ENCODE data around the gene KLHL7. TPM values are rescaled to one million over a fixed set of nuclear protein-coding genes. Genes with fewer than 3 reads are reported as not detected.

The KLHL7 gene
- total and polyA plus RNA-seq, 9 of the 15 experiments (the other 6 are each of a cell fraction or from before 2014, with no cell fraction given) = 4.2 to 63.1 (median 32.3) TPM

DNA sequence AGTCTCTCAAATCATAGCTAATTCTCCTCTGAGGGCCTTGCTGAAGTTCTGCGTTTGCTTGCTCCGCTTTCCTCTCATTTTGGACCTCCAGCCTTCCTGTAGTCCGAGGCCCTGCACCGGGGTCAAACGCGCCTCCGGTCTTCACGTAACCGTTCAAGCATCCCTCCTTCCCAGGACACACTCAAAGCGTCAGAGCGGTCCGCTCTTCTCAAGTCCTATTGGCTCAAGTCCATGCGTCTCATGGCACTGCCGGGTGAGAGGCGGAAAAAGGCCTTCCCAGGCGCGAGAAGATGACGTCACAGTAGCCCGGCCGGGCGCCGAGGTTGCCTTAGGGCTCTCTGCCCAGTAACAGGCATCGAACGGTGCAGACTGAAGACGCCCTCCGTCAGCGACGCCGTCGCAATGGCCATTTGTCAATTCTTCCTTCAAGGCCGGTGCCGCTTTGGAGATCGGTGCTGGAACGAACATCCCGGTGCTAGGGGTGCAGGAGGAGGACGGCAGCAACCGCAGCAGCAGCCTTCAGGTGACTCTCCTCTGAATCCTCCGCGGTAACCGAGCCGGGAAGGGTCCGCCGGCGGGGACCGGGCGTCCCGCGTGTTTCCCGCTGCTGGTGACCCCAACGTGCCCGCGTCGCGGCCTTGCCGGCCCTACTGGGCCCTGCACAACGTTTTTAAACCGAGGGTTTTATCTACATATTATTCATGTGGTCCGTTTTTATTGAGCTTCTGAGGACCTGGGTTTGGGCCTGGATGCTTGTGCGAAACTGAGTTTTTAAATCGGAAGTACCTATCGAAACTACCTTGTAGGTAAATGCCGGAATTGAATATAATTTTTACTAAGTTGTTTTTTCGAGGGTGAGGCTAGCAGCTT is 76.3 kb downstream of the KLHL7 start, which contains the start of gene NUP42 (continued):
- TF ChIP-seq HSF4 (CRISPR knock-in tag; IDR thresholded peaks at IDR 0.05; ENCODE audit: borderline replicate concordance) (no peak), ETV1 (tag; conservative IDR thresholded peaks at IDR 0.05; ENCODE audit: low read depth) (peak; percentile 77), ZNF77 (CRISPR knock-in tag; IDR thresholded peaks at IDR 0.05) (no peak), FOXJ3 (CRISPR knock-in tag; IDR thresholded peaks at IDR 0.05) (no peak), ZNF324 (CRISPR knock-in tag; IDR thresholded peaks at IDR 0.05) (no peak), XRCC4 (IDR thresholded peaks at IDR 0.05; ENCODE audit: extremely low read depth, insufficient read depth, insufficient read length) (no peak), ATF1 (CRISPR knock-in tag; IDR thresholded peaks at IDR 0.05) (peak; percentile 93), ATF1 (tag; IDR thresholded peaks at IDR 0.05) (peak; percentile 100), SIX5 (IDR thresholded peaks at IDR 0.05; ENCODE audit: borderline replicate concordance in 1 of 2, insufficient read depth in 1 of 2, low read depth in 1 of 2, low read length in 2 of 2) (no peak; a peak in 1 of 4 replicates), ZKSCAN8 (CRISPR knock-in tag; IDR thresholded peaks at IDR 0.05) (0 out of 2 replicates have a peak, but pooled peaks have one; percentile 25)
- TF ChIP-seq, protein P1, sequence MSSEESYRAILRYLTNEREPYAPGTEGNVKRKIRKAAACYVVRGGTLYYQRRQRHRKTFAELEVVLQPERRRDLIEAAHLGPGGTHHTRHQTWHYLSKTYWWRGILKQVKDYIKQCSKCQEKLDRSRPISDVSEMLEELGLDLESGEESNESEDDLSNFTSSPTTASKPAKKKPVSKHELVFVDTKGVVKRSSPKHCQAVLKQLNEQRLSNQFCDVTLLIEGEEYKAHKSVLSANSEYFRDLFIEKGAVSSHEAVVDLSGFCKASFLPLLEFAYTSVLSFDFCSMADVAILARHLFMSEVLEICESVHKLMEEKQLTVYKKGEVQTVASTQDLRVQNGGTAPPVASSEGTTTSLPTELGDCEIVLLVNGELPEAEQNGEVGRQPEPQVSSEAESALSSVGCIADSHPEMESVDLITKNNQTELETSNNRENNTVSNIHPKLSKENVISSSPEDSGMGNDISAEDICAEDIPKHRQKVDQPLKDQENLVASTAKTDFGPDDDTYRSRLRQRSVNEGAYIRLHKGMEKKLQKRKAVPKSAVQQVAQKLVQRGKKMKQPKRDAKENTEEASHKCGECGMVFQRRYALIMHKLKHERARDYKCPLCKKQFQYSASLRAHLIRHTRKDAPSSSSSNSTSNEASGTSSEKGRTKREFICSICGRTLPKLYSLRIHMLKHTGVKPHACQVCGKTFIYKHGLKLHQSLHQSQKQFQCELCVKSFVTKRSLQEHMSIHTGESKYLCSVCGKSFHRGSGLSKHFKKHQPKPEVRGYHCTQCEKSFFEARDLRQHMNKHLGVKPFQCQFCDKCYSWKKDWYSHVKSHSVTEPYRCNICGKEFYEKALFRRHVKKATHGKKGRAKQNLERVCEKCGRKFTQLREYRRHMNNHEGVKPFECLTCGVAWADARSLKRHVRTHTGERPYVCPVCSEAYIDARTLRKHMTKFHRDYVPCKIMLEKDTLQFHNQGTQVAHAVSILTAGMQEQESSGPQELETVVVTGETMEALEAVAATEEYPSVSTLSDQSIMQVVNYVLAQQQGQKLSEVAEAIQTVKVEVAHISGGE (CRISPR knock-in tag; IDR thresholded peaks at IDR 0.05) = peak in 1 of 3 experiments; percentile 56; a peak in 2 of 6 replicates
- TF ChIP-seq, protein P2, sequence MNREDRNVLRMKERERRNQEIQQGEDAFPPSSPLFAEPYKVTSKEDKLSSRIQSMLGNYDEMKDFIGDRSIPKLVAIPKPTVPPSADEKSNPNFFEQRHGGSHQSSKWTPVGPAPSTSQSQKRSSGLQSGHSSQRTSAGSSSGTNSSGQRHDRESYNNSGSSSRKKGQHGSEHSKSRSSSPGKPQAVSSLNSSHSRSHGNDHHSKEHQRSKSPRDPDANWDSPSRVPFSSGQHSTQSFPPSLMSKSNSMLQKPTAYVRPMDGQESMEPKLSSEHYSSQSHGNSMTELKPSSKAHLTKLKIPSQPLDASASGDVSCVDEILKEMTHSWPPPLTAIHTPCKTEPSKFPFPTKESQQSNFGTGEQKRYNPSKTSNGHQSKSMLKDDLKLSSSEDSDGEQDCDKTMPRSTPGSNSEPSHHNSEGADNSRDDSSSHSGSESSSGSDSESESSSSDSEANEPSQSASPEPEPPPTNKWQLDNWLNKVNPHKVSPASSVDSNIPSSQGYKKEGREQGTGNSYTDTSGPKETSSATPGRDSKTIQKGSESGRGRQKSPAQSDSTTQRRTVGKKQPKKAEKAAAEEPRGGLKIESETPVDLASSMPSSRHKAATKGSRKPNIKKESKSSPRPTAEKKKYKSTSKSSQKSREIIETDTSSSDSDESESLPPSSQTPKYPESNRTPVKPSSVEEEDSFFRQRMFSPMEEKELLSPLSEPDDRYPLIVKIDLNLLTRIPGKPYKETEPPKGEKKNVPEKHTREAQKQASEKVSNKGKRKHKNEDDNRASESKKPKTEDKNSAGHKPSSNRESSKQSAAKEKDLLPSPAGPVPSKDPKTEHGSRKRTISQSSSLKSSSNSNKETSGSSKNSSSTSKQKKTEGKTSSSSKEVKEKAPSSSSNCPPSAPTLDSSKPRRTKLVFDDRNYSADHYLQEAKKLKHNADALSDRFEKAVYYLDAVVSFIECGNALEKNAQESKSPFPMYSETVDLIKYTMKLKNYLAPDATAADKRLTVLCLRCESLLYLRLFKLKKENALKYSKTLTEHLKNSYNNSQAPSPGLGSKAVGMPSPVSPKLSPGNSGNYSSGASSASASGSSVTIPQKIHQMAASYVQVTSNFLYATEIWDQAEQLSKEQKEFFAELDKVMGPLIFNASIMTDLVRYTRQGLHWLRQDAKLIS (CRISPR knock-in tag; IDR thresholded peaks at IDR 0.05) = peak; percentile 91
- TF ChIP-seq, protein P3, sequence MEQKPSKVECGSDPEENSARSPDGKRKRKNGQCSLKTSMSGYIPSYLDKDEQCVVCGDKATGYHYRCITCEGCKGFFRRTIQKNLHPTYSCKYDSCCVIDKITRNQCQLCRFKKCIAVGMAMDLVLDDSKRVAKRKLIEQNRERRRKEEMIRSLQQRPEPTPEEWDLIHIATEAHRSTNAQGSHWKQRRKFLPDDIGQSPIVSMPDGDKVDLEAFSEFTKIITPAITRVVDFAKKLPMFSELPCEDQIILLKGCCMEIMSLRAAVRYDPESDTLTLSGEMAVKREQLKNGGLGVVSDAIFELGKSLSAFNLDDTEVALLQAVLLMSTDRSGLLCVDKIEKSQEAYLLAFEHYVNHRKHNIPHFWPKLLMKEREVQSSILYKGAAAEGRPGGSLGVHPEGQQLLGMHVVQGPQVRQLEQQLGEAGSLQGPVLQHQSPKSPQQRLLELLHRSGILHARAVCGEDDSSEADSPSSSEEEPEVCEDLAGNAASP (IDR thresholded peaks at IDR 0.05) = no peak
- TF ChIP-seq, protein P4, sequence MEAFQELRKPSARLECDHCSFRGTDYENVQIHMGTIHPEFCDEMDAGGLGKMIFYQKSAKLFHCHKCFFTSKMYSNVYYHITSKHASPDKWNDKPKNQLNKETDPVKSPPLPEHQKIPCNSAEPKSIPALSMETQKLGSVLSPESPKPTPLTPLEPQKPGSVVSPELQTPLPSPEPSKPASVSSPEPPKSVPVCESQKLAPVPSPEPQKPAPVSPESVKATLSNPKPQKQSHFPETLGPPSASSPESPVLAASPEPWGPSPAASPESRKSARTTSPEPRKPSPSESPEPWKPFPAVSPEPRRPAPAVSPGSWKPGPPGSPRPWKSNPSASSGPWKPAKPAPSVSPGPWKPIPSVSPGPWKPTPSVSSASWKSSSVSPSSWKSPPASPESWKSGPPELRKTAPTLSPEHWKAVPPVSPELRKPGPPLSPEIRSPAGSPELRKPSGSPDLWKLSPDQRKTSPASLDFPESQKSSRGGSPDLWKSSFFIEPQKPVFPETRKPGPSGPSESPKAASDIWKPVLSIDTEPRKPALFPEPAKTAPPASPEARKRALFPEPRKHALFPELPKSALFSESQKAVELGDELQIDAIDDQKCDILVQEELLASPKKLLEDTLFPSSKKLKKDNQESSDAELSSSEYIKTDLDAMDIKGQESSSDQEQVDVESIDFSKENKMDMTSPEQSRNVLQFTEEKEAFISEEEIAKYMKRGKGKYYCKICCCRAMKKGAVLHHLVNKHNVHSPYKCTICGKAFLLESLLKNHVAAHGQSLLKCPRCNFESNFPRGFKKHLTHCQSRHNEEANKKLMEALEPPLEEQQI (IDR thresholded peaks at IDR 0.05) = peak; percentile 87

Measured in K562 (cell line).